ENCODE results near the gene NHERF2.

The NHERF2 gene

DNA sequence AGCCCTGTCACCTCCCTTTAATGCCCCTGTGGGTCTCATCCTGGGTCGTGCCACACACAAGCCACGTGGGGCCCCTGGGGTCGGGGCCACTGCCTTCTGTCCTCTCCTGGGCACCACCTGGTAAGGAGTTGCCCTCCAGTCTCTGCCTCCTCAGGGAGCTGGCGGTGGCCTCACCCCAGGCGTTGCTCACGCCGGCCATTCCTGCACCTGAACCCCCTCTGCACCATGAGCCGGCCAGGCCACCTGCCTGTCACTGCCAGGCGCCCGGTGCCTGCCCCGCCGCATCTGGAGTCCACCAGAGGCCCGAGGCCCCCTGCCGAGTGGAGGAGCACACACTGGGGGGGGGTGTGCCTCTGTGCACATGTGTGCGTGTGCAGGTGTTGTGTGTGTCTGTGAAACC lies 10.4 kb downstream of the NHERF2 start:
- peaks cover 0 to 62% (median 8%) of the 10 kb centered on the region in 11 experiments; a peak in 11 of 22 replicates for H4K20me1 ChIP-seq
- no peak overlapping the region; a peak in 1 of 20 replicates for H3K4me3 ChIP-seq
- H3K9ac ChIP-seq = peak overlapping the region in 5 of 11 experiments; percentile 15 to 64 (median 35); a peak in 6 of 22 replicates
- no peaks in the 10 kb centered on the region for H3K9me3 ChIP-seq (replicated peaks in 1 of 11)
- H3K4me1 ChIP-seq = peaks cover 97 to 100% (median 99%) of the 10 kb centered on the region in 10 experiments
- no peaks in the 10 kb centered on the region for H3K27me3 ChIP-seq
- H3K27ac ChIP-seq = peak overlapping the region in 3 of 11 experiments; percentile 16 to 73 (median 71); a peak in 3 of 22 replicates
- H3K4me2 ChIP-seq = peak overlapping the region; percentile 76 to 98 (median 92)
- H3K36me3 ChIP-seq = peaks cover 0 to 24% (median 0%) of the 10 kb centered on the region in 11 experiments; a peak in 8 of 22 replicates
- TF ChIP-seq Cebpa-rat (IDR thresholded peaks at IDR 0.05) = no peak

DNA sequence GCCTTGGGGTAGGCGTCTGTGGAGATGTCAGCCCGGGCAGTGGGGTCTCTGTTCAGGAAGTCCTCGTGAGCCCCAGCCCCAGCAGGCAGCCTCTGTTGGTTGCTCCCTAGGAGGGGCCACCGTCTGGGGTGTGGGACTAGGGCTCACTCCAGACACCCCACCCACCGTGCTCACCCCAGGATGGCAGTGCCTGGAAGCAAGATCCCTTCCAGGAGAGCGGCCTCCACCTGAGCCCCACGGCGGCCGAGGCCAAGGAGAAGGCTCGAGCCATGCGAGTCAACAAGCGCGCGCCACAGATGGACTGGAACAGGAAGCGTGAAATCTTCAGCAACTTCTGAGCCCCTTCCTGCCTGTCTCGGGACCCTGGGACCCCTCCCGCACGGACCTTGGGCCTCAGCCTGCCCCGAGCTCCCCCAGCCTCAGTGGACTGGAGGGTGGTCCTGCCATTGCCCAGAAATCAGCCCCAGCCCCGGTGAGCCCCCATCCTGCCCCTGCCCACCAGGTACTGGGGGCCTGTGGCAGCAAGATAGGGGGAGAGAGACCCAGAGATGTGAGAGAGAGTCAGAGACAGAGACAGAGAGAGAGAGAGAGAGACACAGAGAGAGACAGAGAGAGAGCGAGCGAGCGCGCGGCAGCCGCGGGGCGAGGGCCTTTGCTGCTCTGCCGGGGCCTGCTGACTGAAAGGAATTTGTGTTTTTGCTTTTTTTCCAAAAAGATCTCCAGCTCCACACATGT lies 11.1 kb downstream of the NHERF2 start:
- Histone ChIP-seq H3K9ac (peak overlapping the region in 9 of 11 experiments; percentile 21 to 64 (median 35); a peak in 10 of 22 replicates), H4K20me1 (peaks cover 0 to 65% (median 9%) of the 10 kb centered on the region in 11 experiments; a peak in 11 of 22 replicates)

GRCh38 chr16:2038382-2039231 lies 11.9 kb downstream of the NHERF2 start:
- H3K4me2 ChIP-seq = peak overlapping the region; percentile 76 to 97 (median 92)
- H3K9ac ChIP-seq = peak overlapping the region; percentile 1 to 72 (median 48); a peak in 20 of 22 replicates
- no peaks in the 10 kb centered on the region for H3K27me3 ChIP-seq
- peaks cover 0 to 28% (median 0%) of the 10 kb centered on the region in 11 experiments; a peak in 8 of 22 replicates for H3K36me3 ChIP-seq
- no peaks in the 10 kb centered on the region for H3K9me3 ChIP-seq (replicated peaks in 1 of 11)
- H3K4me1 ChIP-seq = peaks cover 94 to 98% (median 97%) of the 10 kb centered on the region in 10 experiments
- H4K20me1 ChIP-seq = peaks cover 0 to 65% (median 10%) of the 10 kb centered on the region in 11 experiments; a peak in 11 of 22 replicates
- peak overlapping the region in 10 of 11 experiments; percentile 2 to 71 (median 34); a peak in 13 of 22 replicates for H3K27ac ChIP-seq
- TF ChIP-seq Cebpa-rat (IDR thresholded peaks at IDR 0.05) = no peak
- peak overlapping the region in 3 of 10 experiments; percentile 7 to 22 (median 19); a peak in 4 of 20 replicates for H3K4me3 ChIP-seq

More for the DNA sequence above, 11.1 kb downstream of the NHERF2 start:
- no peak overlapping the region for H3K4me3 ChIP-seq
- H3K9me3 ChIP-seq (replicated peaks in 1 of 11) = no peaks in the 10 kb centered on the region
- peak overlapping the region; percentile 76 to 98 (median 92) for H3K4me2 ChIP-seq
- no peak for TF ChIP-seq Cebpa-rat (IDR thresholded peaks at IDR 0.05)
- peaks cover 95 to 98% (median 97%) of the 10 kb centered on the region in 10 experiments for H3K4me1 ChIP-seq
- H3K27me3 ChIP-seq = no peaks in the 10 kb centered on the region
- peaks cover 0 to 24% (median 0%) of the 10 kb centered on the region in 11 experiments; a peak in 8 of 22 replicates for H3K36me3 ChIP-seq
- H3K27ac ChIP-seq = peak overlapping the region in 6 of 11 experiments; percentile 16 to 73 (median 44); a peak in 13 of 22 replicates

GRCh38 chr16:2039274-2040031 lies 12.8 kb downstream of the NHERF2 start:
- Histone ChIP-seq H3K4me3 (peak overlapping the region in 4 of 10 experiments; percentile 7 to 37 (median 27); a peak in 4 of 20 replicates), H3K4me2 (peak overlapping the region; percentile 76 to 96 (median 92)), H3K4me1 (peaks cover 96 to 98% (median 98%) of the 10 kb centered on the region in 10 experiments), H3K36me3 (peaks cover 0 to 28% (median 0%) of the 10 kb centered on the region in 11 experiments; a peak in 8 of 22 replicates), H4K20me1 (peaks cover 0 to 65% (median 10%) of the 10 kb centered on the region in 11 experiments; a peak in 11 of 22 replicates), H3K27ac (peak overlapping the region in 9 of 11 experiments; percentile 2 to 71 (median 23); a peak in 15 of 22 replicates), H3K9me3 (replicated peaks in 1 of 11) (no peaks in the 10 kb centered on the region), H3K9ac (peak overlapping the region; percentile 1 to 72 (median 48); a peak in 20 of 22 replicates), H3K27me3 (no peaks in the 10 kb centered on the region)
- TF ChIP-seq Cebpa-rat (IDR thresholded peaks at IDR 0.05) = no peak

DNA sequence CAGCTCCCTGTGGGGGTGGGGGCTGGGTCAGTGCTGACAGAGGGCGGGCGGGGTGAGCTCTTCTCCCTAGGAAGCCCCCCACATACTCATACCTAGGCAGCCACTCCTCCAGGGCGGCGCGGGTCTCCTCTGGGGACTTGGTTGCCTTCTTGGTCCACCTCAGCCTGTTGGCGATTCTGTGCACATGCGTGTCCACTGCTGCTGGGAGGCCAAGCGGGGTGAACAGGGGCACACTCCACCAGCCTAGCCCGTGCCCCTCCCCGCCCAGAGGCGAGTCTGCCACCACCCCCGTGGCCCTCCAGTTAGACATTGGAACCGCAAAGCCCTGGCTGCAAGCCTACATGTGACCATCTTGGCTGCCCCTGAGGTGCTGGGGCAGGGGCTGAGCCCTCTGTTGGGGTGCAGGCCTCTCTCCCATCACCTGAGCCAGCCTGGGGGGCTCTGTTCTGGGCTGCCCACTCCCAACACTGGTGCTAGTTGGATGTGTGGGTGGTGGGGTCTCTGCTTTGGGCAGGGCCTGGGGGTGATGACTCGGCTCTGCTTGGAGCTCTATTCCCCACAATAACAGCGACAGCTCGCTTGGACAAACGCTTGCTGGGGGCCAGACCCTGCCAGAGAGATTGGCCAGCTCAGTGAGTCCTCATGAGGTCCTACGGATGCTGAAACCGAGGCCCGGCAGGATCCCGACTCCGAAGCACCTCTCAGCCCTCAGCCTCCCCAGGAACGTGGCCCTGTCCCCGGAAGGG lies 13.5 kb downstream of the NHERF2 start:
- no peak overlapping the region for H3K4me3 ChIP-seq
- H3K27me3 ChIP-seq = no peaks in the 10 kb centered on the region
- peak overlapping the region; percentile 76 to 96 (median 92) for H3K4me2 ChIP-seq
- TF ChIP-seq Cebpa-rat (IDR thresholded peaks at IDR 0.05) = no peak
- H3K27ac ChIP-seq = peak overlapping the region in 6 of 11 experiments; percentile 3 to 71 (median 58); a peak in 8 of 22 replicates
- H3K4me1 ChIP-seq = peaks cover 94 to 98% (median 98%) of the 10 kb centered on the region in 10 experiments
- H3K36me3 ChIP-seq = peaks cover 0 to 28% (median 0%) of the 10 kb centered on the region in 11 experiments; a peak in 8 of 22 replicates
- peak overlapping the region in 8 of 11 experiments; percentile 1 to 72 (median 53); a peak in 8 of 22 replicates for H3K9ac ChIP-seq
- H3K9me3 ChIP-seq (replicated peaks in 1 of 11) = no peaks in the 10 kb centered on the region
- H4K20me1 ChIP-seq = peaks cover 0 to 62% (median 10%) of the 10 kb centered on the region in 11 experiments; a peak in 11 of 22 replicates

GRCh38 chr16:2040787-2041522 lies 14.3 kb downstream of the NHERF2 start:
- peaks cover 0 to 54% (median 10%) of the 10 kb centered on the region in 11 experiments; a peak in 11 of 22 replicates for H4K20me1 ChIP-seq
- H3K9ac ChIP-seq = peak overlapping the region in 5 of 11 experiments; percentile 8 to 72 (median 65); a peak in 6 of 22 replicates
- peak overlapping the region; percentile 76 to 96 (median 92) for H3K4me2 ChIP-seq
- peak overlapping the region in 5 of 11 experiments; percentile 51 to 71 (median 65); a peak in 8 of 22 replicates for H3K27ac ChIP-seq
- peaks cover 0 to 25% (median 0%) of the 10 kb centered on the region in 11 experiments; a peak in 8 of 22 replicates for H3K36me3 ChIP-seq
- no peaks in the 10 kb centered on the region for H3K27me3 ChIP-seq
- no peaks in the 10 kb centered on the region for H3K9me3 ChIP-seq (replicated peaks in 1 of 11)
- TF ChIP-seq Cebpa-rat (IDR thresholded peaks at IDR 0.05) = no peak
- peaks cover 88 to 98% (median 98%) of the 10 kb centered on the region in 10 experiments for H3K4me1 ChIP-seq
- H3K4me3 ChIP-seq = no peak overlapping the region

All from BLaER1 treated with 17β-estradiol and CSF1 and Interleukin-3, amounts not matched to agents 10 nM and 100 nM (cell line).